ENCODE data around the gene ADCK2. TPM values are rescaled to one million over a fixed set of nuclear protein-coding genes. Genes with fewer than 3 reads are reported as not detected.

The ADCK2 gene
- polyA plus RNA-seq, 1 donor (not counting 4 experiments of a cell fraction or from before 2014, with no cell fraction given): 9.5 TPM

GRCh38 chr7:140645166-140645900 is 27.4 kb upstream of the ADCK2 start:
- Histone ChIP-seq H4K20me1 (ENCODE audit: control insufficient read depth, extremely low read depth, insufficient read depth, low read length) (no peaks in the 10 kb centered on the region), H3K79me2 (ENCODE audit: control insufficient read depth, insufficient read depth, low read length) (no peaks in the 10 kb centered on the region), H3K4me2 (ENCODE audit: control insufficient read depth, extremely low read depth, insufficient read depth, low read depth, low read length) (no peak overlapping the region), H3K27me3 (ENCODE audit: control insufficient read depth, extremely low read depth, insufficient read depth, low read length) (no peaks in the 10 kb centered on the region), H3K27ac (ENCODE audit: control insufficient read depth, insufficient read depth, low read length) (no peak overlapping the region), H3K36me3 (ENCODE audit: control insufficient read depth in 2 of 2, extremely low read depth in 1 of 2, insufficient read depth in 2 of 2, low read length in 2 of 2) (no peaks in the 10 kb centered on the region), H3K9ac (ENCODE audit: control insufficient read depth, extremely low read depth, insufficient read depth, low read length) (no peak overlapping the region), H3K9me3 (ENCODE audit: control insufficient read depth, low read depth, low read length) (no peaks in the 10 kb centered on the region), H3K4me1 (ENCODE audit: control insufficient read depth, extremely low read depth, insufficient read depth, low read length) (peaks cover 9% of the 10 kb centered on the region), H2AFZ (ENCODE audit: control insufficient read depth, low read length) (no peak overlapping the region), H3K4me3 (ENCODE audit: control insufficient read depth in 2 of 3, extremely low read depth in 1 of 3, insufficient read depth in 2 of 3, low read depth in 1 of 3, low read length in 3 of 3) (no peak overlapping the region), H3K9me1 (ENCODE audit: control insufficient read depth, extremely low read depth, insufficient read depth, low read length) (no peaks in the 10 kb centered on the region)
- FAIRE-seq: no peak
- no peak for DNase-seq (ENCODE audit: low read depth, low spot score)
- dilution Hi-C loops (cut with MboI; ENCODE audit: extremely low pct_ligation_motif_present, low sequenced_read_pairs): no loop called here
- TF ChIP-seq CTCF (optimal IDR thresholded peaks at IDR 0.05 in 1 of 3, IDR thresholded peaks at IDR 0.05 in 1 of 3, conservative IDR thresholded peaks at IDR 0.05 in 1 of 3; ENCODE audit: extremely low read depth in 1 of 3, insufficient read depth in 2 of 3, low read length in 3 of 3) (peak; percentile 43 to 61 (median 53)), EZH2 (IDR thresholded peaks at IDR 0.05; ENCODE audit: low read length) (no peak)

GRCh38 chr7:140646931-140647647 is 25.7 kb upstream of the ADCK2 start:
- Histone ChIP-seq H2AFZ (ENCODE audit: control insufficient read depth, low read length) (peak overlapping the region; percentile 56), H3K4me2 (ENCODE audit: control insufficient read depth, extremely low read depth, insufficient read depth, low read depth, low read length) (no peak overlapping the region), H3K9me3 (ENCODE audit: control insufficient read depth, low read depth, low read length) (no peaks in the 10 kb centered on the region), H3K36me3 (ENCODE audit: control insufficient read depth in 2 of 2, extremely low read depth in 1 of 2, insufficient read depth in 2 of 2, low read length in 2 of 2) (no peaks in the 10 kb centered on the region), H4K20me1 (ENCODE audit: control insufficient read depth, extremely low read depth, insufficient read depth, low read length) (no peaks in the 10 kb centered on the region), H3K9me1 (ENCODE audit: control insufficient read depth, extremely low read depth, insufficient read depth, low read length) (no peaks in the 10 kb centered on the region), H3K9ac (ENCODE audit: control insufficient read depth, extremely low read depth, insufficient read depth, low read length) (no peak overlapping the region), H3K27me3 (ENCODE audit: control insufficient read depth, extremely low read depth, insufficient read depth, low read length) (no peaks in the 10 kb centered on the region), H3K4me3 (ENCODE audit: control insufficient read depth in 2 of 3, extremely low read depth in 1 of 3, insufficient read depth in 2 of 3, low read depth in 1 of 3, low read length in 3 of 3) (no peak overlapping the region), H3K4me1 (ENCODE audit: control insufficient read depth, extremely low read depth, insufficient read depth, low read length) (peaks cover 16% of the 10 kb centered on the region), H3K27ac (ENCODE audit: control insufficient read depth, insufficient read depth, low read length) (no peak overlapping the region), H3K79me2 (ENCODE audit: control insufficient read depth, insufficient read depth, low read length) (no peaks in the 10 kb centered on the region)
- FAIRE-seq: no peak
- no peak for DNase-seq (ENCODE audit: low read depth, low spot score)
- TF ChIP-seq CTCF (optimal IDR thresholded peaks at IDR 0.05 in 1 of 3, IDR thresholded peaks at IDR 0.05 in 1 of 3, conservative IDR thresholded peaks at IDR 0.05 in 1 of 3; ENCODE audit: extremely low read depth in 1 of 3, insufficient read depth in 2 of 3, low read length in 3 of 3) (peak; percentile 59 to 70 (median 66)), EZH2 (IDR thresholded peaks at IDR 0.05; ENCODE audit: low read length) (no peak)
- dilution Hi-C loops (cut with MboI; ENCODE audit: extremely low pct_ligation_motif_present, low sequenced_read_pairs): no loop called here

Measured in keratinocyte (primary cell).